Dendritic cell treated with granulocyte-macrophage colony-stimulating factor and Interleukin-4, amounts not matched to agents 40 ng/mL and 50 ng/mL, for 4 days (primary cell): Measurements from ENCODE around the gene EFCAB14.
A peak's percentile ranks its signal among the peaks of the same experiment; 100 is the strongest.
"Not testable (repeated sequence)": the region's sequence is repeated elsewhere in the genome, so short reads cannot be mapped to it uniquely, and the experiment has no call there.

Source experiments
- H3K27ac Mint-ChIP-seq: one replicate; pipeline ENCODE4 v1.8.0; 2022; ENCODE audit warnings: mild to moderate bottlenecking, mixed read lengths
- H3K27me3 Mint-ChIP-seq: one replicate; pipeline ENCODE4 v1.8.0; 2022; ENCODE audit warnings: mild to moderate bottlenecking, mixed read lengths
- H3K36me3 Mint-ChIP-seq: one replicate; pipeline ENCODE4 v1.8.0; 2022; ENCODE audit warnings: low read depth, mixed read lengths
- H3K4me1 Mint-ChIP-seq: one replicate; pipeline ENCODE4 v1.8.0; 2022; ENCODE audit warnings: low read depth, mixed read lengths
- H3K4me3 Mint-ChIP-seq: one replicate; pipeline ENCODE4 v1.8.0; 2022; ENCODE audit warnings: mild to moderate bottlenecking, moderate library complexity, mixed read lengths
- H3K9me3 Mint-ChIP-seq: one replicate; pipeline ENCODE4 v1.8.0; 2022; ENCODE audit warnings: mixed read lengths
- intact Hi-C: fragments of 100-400 bp; cut with micrococcal nuclease; formaldehyde crosslinking; loops from one replicate; pipeline ENCODE4 v1.15.0; 2022

Gene EFCAB14

GRCh38 chr1:46749404-46749803 is 30.5 kb upstream of the EFCAB14 start:
- Mint-ChIP-seq H3K27ac (no peak overlapping the region), H3K27me3 (peaks cover 34% of the 10 kb centered on the region), H3K9me3 (no peaks in the 10 kb centered on the region), H3K4me1 (no peaks in the 10 kb centered on the region), H3K36me3 (no peaks in the 10 kb centered on the region), H3K4me3 (no peak overlapping the region)
- intact Hi-C loops = no loop called here

GRCh38 chr1:46747683-46748288 is 28.9 kb upstream of the EFCAB14 start:
- Mint-ChIP-seq H3K4me1 (no peaks in the 10 kb centered on the region), H3K27me3 (peaks cover 37% of the 10 kb centered on the region), H3K4me3 (no peak overlapping the region), H3K9me3 (no peaks in the 10 kb centered on the region), H3K36me3 (no peaks in the 10 kb centered on the region), H3K27ac (no peak overlapping the region)
- intact Hi-C loops = no loop called here

GRCh38 chr1:46742069-46742468 is 23.2 kb upstream of the EFCAB14 start:
- Mint-ChIP-seq H3K36me3 (no peaks in the 10 kb centered on the region), H3K27me3 (peaks cover 31% of the 10 kb centered on the region), H3K4me1 (no peaks in the 10 kb centered on the region), H3K4me3 (no peak overlapping the region), H3K9me3 (no peaks in the 10 kb centered on the region), H3K27ac (no peak overlapping the region)
- intact Hi-C loops = no loop called here

- Mint-ChIP-seq H3K4me1 (no peaks in the 10 kb centered on the region), H3K27ac (no peak overlapping the region), H3K27me3 (peaks cover 19% of the 10 kb centered on the region), H3K4me3 (no peak overlapping the region), H3K36me3 (no peaks in the 10 kb centered on the region), H3K9me3 (no peaks in the 10 kb centered on the region)
- intact Hi-C loops = no loop called here
Measured at GRCh38 chr1:46735708-46736324, 16.9 kb upstream of the EFCAB14 start.

GRCh38 chr1:46728327-46728873 is 9.5 kb upstream of the EFCAB14 start:
- H3K36me3 Mint-ChIP-seq, H3K9me3 Mint-ChIP-seq, H3K4me3 Mint-ChIP-seq, intact Hi-C loops, H3K4me1 Mint-ChIP-seq, H3K27ac Mint-ChIP-seq: not testable (repeated sequence)
- peaks cover 48% of the 10 kb centered on the region for H3K27me3 Mint-ChIP-seq

- Mint-ChIP-seq H3K4me3 (no peak overlapping the region), H3K27me3 (peaks cover 33% of the 10 kb centered on the region), H3K9me3 (no peaks in the 10 kb centered on the region), H3K27ac (no peak overlapping the region), H3K4me1 (peaks cover 7% of the 10 kb centered on the region), H3K36me3 (no peaks in the 10 kb centered on the region)
- intact Hi-C loops = loop anchor here (2.0 kb wide), 2 partner anchors 103 to 193 kb away; no protein-coding TSS in a partner anchor
Measured at GRCh38 chr1:46725736-46726108, 6.8 kb upstream of the EFCAB14 start.

- Mint-ChIP-seq H3K4me3 (no peak overlapping the region), H3K27ac (no peak overlapping the region), H3K4me1 (peaks cover 7% of the 10 kb centered on the region), H3K27me3 (peaks cover 30% of the 10 kb centered on the region), H3K9me3 (no peaks in the 10 kb centered on the region), H3K36me3 (no peaks in the 10 kb centered on the region)
- intact Hi-C loops = loop anchor here (2.0 kb wide), 2 partner anchors 102 to 192 kb away; no protein-coding TSS in a partner anchor
Measured at GRCh38 chr1:46724991-46725735, 6.2 kb upstream of the EFCAB14 start.

GRCh38 chr1:46723901-46724300 is 5.0 kb upstream of the EFCAB14 start:
- Mint-ChIP-seq H3K27me3 (peaks cover 20% of the 10 kb centered on the region), H3K4me3 (no peak overlapping the region), H3K9me3 (no peaks in the 10 kb centered on the region), H3K4me1 (peaks cover 15% of the 10 kb centered on the region), H3K36me3 (peaks cover 4% of the 10 kb centered on the region), H3K27ac (no peak overlapping the region)
- intact Hi-C loops = loop anchor here (2.0 kb wide), 2 partner anchors 101 to 191 kb away; no protein-coding TSS in a partner anchor

- peaks cover 31% of the 10 kb centered on the region for H3K4me1 Mint-ChIP-seq
- H3K27ac Mint-ChIP-seq = peak overlapping the region; percentile 40
- intact Hi-C loops = no loop called here
- no peak overlapping the region for H3K4me3 Mint-ChIP-seq
- H3K9me3 Mint-ChIP-seq = no peaks in the 10 kb centered on the region
- H3K36me3 Mint-ChIP-seq = peaks cover 24% of the 10 kb centered on the region
- peaks cover 9% of the 10 kb centered on the region for H3K27me3 Mint-ChIP-seq
Measured at GRCh38 chr1:46721686-46722205, 2.8 kb upstream of the EFCAB14 start.

GRCh38 chr1:46721204-46721603 is 2.3 kb upstream of the EFCAB14 start:
- Mint-ChIP-seq H3K27ac (no peak overlapping the region), H3K36me3 (peaks cover 30% of the 10 kb centered on the region), H3K4me1 (peaks cover 36% of the 10 kb centered on the region), H3K4me3 (no peak overlapping the region), H3K9me3 (no peaks in the 10 kb centered on the region), H3K27me3 (peaks cover 5% of the 10 kb centered on the region)
- intact Hi-C loops = no loop called here

GRCh38 chr1:46720319-46720718 is 1.4 kb upstream of the EFCAB14 start:
- H3K9me3 Mint-ChIP-seq, intact Hi-C loops, H3K4me3 Mint-ChIP-seq, H3K27ac Mint-ChIP-seq, H3K27me3 Mint-ChIP-seq: not testable (repeated sequence)
- H3K36me3 Mint-ChIP-seq = peaks cover 39% of the 10 kb centered on the region
- H3K4me1 Mint-ChIP-seq = peaks cover 38% of the 10 kb centered on the region

- no peaks in the 10 kb centered on the region for H3K27me3 Mint-ChIP-seq
- H3K4me3 Mint-ChIP-seq = no peak overlapping the region
- H3K27ac Mint-ChIP-seq = peak overlapping the region; percentile 95
- intact Hi-C loops = loop anchor here (2.0 to 10.0 kb wide), 2 partner anchors 55 to 103 kb away; partner anchors contain the start of genes ATPAF1 and MOB3C
- peaks cover 38% of the 10 kb centered on the region for H3K4me1 Mint-ChIP-seq
- H3K9me3 Mint-ChIP-seq = no peaks in the 10 kb centered on the region
- H3K36me3 Mint-ChIP-seq = peaks cover 45% of the 10 kb centered on the region
Measured at GRCh38 chr1:46719689-46720088, 775 bp upstream of the EFCAB14 start.

- H3K36me3 Mint-ChIP-seq = peaks cover 58% of the 10 kb centered on the region
- H3K27ac Mint-ChIP-seq = peak overlapping the region; percentile 95
- peak overlapping the region; percentile 85 for H3K4me3 Mint-ChIP-seq
- H3K27me3 Mint-ChIP-seq = no peaks in the 10 kb centered on the region
- H3K9me3 Mint-ChIP-seq = no peaks in the 10 kb centered on the region
- peaks cover 38% of the 10 kb centered on the region for H3K4me1 Mint-ChIP-seq
- intact Hi-C loops = loop anchor here (2.0 to 10.0 kb wide), 2 partner anchors 54 to 102 kb away; partner anchors contain the start of genes ATPAF1 and MOB3C
Measured at GRCh38 chr1:46718340-46718726, 581 bp downstream of the EFCAB14 start.

GRCh38 chr1:46717654-46718053 is 1.3 kb downstream of the EFCAB14 start:
- H3K36me3 Mint-ChIP-seq = peaks cover 59% of the 10 kb centered on the region
- H3K27me3 Mint-ChIP-seq = no peaks in the 10 kb centered on the region
- peak overlapping the region; percentile 95 for H3K27ac Mint-ChIP-seq
- intact Hi-C loops = loop anchor here (2.0 to 10.0 kb wide), 2 partner anchors 53 to 101 kb away; partner anchors contain the start of genes ATPAF1 and MOB3C
- H3K9me3 Mint-ChIP-seq = no peaks in the 10 kb centered on the region
- peak overlapping the region; percentile 85 for H3K4me3 Mint-ChIP-seq
- H3K4me1 Mint-ChIP-seq = peaks cover 38% of the 10 kb centered on the region
